NCI-H82 treated with DMSO at 0.1 percent for 48 hours (cell line): ENCODE results near the gene SPAG17.
A peak's percentile ranks its signal among the peaks of the same experiment; 100 is the strongest.

Source experiments
- DNase-seq: peaks from one replicate; lab custom pipeline; 2025; ENCODE audit not compliant: unreplicated experiment; lab: John Stamatoyannopoulos, UW

The SPAG17 gene

GRCh38 chr1:118169016-118169415 lies 16.0 kb downstream of the SPAG17 start:
- DNase-seq: no peak

- DNase-seq: no peak
Measured at GRCh38 chr1:118160806-118161205, 24.2 kb downstream of the SPAG17 start.

GRCh38 chr1:118159569-118159968 lies 25.5 kb downstream of the SPAG17 start:
- DNase-seq: no peak

- DNase-seq: no peak
Measured at GRCh38 chr1:118158924-118159323, 26.1 kb downstream of the SPAG17 start.

DNA sequence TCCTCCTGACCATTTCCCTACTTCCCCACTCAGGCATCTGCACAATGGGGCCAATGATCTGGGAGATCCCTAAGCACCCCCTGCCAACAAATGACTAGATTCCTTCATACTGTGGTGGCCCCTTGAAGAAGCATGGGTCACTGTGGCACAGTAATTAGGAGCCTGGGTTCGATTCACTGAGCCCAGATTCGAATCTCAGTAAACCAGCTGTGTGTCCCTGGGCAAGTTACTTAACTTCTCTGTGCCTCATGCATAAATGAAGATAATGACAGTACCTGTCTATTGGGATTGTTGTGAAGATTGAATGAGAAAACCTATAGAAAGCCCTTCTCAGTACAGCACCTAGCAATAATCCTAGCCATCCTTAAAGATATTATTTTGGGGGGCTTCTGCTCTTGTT lies 27.5 kb downstream of the SPAG17 start:
- no peak for DNase-seq

- DNase-seq: no peak
Measured at GRCh38 chr1:118155106-118155505, 29.9 kb downstream of the SPAG17 start.

GRCh38 chr1:118154220-118154619 lies 30.8 kb downstream of the SPAG17 start:
- DNase-seq: no peak

GRCh38 chr1:118151312-118151937 lies 33.6 kb downstream of the SPAG17 start:
- peak; percentile 37 for DNase-seq

- no peak for DNase-seq
Measured at GRCh38 chr1:118149799-118150198, 35.2 kb downstream of the SPAG17 start.

GRCh38 chr1:118148034-118148433 lies 37.0 kb downstream of the SPAG17 start:
- DNase-seq: no peak

DNA sequence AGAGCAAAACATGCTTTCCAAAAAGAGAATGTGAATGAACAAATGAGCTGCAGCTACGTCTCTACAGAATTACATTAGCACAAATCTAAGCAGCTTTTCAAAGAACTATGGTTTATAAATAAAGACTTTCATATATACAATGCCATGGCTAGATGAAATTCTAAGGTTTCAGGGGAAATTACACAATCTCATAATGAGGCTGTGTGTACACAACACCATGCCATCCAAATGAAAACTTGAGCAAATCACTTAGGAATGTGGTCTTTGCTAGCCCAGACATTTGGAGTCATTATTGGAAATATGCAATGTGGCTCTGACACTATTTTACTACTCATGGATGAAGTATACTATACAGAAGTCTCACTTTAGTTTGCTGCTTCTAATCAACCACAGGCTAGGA lies 37.5 kb downstream of the SPAG17 start:
- no peak for DNase-seq

DNA sequence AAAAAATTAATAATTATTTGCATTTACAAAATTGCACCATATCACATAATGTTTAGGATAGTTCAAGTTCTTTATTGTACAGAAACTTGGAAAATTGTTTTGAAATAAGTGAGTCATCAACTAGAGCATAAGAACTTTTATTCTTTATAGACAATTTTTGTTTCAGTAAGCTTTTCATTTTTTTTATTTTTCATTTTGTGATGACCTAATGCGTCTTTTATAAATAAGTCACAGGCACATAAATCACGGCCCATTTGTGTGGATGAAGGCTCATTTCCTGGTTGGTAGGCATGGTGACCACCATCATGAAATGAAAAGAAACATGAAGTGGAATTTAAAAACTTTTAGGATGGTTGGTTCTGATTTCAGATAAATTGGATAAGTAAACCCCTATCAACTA lies 39.3 kb downstream of the SPAG17 start:
- no peak for DNase-seq

- no peak for DNase-seq
Measured at GRCh38 chr1:118144684-118145083, 40.3 kb downstream of the SPAG17 start.

DNA sequence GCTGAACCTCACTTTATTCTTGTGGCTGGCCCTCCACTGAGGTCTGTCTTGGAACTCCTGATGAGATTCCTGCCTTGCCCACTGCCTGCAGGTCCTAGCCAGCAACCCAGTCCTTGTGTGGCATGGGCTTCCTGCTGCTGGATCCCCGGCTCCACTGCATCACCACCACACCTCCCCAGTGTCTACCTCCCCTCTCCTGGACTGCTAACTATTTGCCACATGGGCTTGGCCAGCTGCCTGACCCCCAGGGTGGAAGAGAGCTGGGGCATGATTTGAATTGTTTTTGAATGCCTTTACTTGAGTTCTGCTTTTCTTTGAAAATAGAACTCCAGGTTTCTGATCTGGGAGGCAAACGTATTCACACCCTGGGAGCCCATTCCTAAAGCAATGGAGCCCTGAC lies 41.2 kb downstream of the SPAG17 start:
- DNase-seq: no peak

- DNase-seq: no peak
Measured at GRCh38 chr1:118143121-118143520, 41.9 kb downstream of the SPAG17 start.

DNA sequence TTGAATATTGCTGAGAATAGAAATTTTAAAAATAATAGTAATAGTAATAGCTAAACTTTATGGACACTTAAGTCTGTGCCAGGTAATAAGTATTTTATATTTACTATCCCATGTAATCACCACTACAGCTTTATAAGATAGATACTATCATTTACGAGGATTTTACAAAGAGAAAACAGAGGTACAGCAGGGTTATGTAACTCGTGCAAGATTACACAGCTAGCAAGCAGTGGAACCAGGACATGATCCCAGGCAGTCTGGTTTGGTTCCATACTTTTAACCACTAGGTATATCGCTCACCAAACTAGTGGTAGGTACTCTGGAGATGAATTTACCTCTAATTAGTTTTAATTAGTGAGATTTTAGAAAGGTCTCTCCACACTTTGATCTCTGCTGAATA lies 42.5 kb downstream of the SPAG17 start:
- DNase-seq: no peak

GRCh38 chr1:118137900-118138299 lies 47.1 kb downstream of the SPAG17 start:
- DNase-seq: no peak

DNA sequence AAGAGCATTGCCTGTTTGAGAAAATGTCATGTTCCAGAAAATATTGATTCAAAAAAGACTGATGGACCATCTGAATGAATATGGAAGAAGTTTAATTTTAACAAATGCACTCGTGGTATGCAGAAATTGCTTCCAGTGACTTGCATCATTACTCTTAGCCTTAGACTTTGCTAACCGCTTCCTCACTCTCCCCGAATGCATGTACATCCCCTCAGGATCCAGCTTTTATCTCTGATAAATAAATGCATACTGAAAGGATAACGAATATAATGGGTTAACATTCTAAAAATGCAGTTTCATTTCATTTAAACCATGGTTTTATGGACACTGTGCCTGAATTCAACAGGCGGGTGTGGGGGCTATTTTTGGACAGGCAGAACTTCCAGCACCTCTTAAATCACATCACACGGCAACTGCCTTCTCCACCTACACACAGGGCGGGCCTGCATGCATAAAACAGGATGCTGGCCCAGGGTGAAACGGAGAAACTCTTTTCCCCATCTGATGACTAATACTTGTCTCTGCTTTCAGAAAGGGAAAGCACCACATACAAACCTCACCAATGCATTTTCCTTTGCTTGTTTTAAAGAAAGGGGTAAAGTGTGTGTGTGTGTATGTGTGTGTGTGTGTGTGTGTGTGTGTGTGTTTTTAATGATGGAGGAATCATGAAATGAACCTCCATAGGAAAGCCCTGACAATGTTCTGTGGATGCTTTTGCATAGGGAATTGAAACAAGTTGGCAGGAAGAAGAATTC lies 48.7 kb downstream of the SPAG17 start:
- no peak for DNase-seq

GRCh38 chr1:118132000-118132399 lies 53.0 kb downstream of the SPAG17 start:
- no peak for DNase-seq

DNA sequence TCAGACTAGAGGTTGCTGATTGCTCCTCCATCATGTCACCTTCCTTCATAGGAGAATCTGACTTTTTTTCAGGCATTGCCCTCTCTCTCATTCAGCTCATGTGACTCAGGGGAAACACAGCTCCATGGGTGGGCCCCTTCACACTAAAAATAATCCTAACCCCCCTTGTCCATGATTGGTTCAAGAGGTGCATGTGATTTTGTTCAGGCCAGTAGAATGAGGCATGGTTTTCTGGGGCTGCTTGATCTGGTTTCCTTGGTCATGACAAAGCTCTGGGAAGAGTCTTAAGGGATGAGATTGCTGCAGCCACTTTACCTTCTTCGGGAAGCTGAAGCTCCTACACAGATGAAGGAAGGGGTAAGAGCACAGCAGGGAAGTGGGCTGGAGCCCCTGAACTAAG lies 56.3 kb downstream of the SPAG17 start:
- DNase-seq: no peak

DNA sequence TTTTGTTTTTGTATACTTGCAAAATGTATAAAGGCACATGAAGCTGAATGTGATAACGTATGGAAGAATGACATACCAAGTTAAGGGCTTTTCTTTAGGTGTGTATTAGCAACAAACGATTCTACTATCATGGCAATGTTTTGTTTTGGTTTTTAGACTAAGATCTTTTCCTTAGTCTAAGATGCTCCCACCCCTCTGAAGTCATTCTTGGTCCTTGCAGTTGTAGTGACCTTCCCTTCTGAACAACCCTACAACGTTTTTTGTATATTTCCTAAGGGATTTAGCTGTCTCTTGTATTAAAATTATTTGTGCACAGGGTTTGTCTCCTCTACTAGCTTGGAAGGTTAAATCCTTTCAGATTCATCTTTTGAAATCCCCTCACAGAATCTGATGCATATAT lies 61.0 kb downstream of the SPAG17 start:
- DNase-seq: no peak

GRCh38 chr1:118123116-118123839 lies 61.8 kb downstream of the SPAG17 start:
- DNase-seq: no peak
